ENCODE results near the gene HAT1. TPM values are rescaled to one million over a fixed set of nuclear protein-coding genes. Genes with fewer than 3 reads are reported as not detected.
A peak's percentile ranks its signal among the peaks of the same experiment; 100 is the strongest.
"Not testable (repeated sequence)": the region's sequence is repeated elsewhere in the genome, so short reads cannot be mapped to it uniquely, and the experiment has no call there.

Gene HAT1
- total RNA-seq, 2 experiments from 2014 or later, result 20.3 to 22.6 TPM

DNA sequence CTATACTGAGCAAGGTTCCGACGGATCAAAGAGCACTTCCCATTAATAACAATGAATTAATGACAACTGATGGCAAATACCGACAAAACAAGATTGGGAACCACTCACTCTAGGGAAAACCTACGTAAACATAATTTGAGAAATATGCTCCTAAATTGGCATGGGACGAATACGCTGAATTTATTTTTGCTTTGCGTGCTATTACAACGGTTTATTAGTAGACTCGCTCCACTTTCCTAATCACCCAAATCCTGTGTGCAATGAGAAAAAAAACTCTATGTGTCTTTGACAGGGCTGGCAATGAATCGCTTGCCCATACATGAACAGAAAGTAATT lies 27.7 kb upstream of the HAT1 start:
- H3K4me1 Mint-ChIP-seq (ENCODE audit: low read depth), result peaks cover 40% of the 10 kb centered on the region
- DNase-seq, result no peak
- POLR2A ChIA-PET, result interaction anchor here (0.7 to 1.2 kb wide), 4 partner anchors 11 to 28 kb away, joined by 3 to 14 read pairs (median 4); partner anchors contain the start of gene HAT1

DNA sequence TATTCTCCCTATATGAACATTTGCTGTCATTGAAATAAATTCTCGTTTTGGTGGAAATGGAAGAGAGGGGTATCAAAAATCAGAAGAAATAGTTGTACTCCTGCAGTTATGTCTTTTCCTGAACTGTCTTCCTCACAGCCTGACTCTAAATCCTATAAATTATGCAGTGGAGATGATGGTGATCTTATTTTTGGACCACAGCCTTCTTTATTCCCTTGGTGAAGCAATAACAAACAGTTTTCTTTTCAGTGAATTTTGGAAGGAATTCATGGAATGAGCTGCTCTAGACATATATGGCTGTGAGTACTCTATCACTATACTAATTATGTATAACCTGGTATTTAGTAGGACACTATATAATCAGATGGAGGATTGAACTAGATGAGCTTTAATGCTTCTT lies 26.5 kb upstream of the HAT1 start:
- CTCF ChIA-PET, result no interaction called here
- DNase-seq (no peak), ATAC-seq (ENCODE audit: poor library complexity) (no peak)
- intact Hi-C loops (cut with DNase I, micrococcal nuclease), result loop anchor here (2.0 to 10.0 kb wide), 4 partner anchors 25 to 659 kb away; partner anchors contain the start of genes HAT1 (in 1 of the 2), METAP1D (in 1 of the 2) and PDK1 (in 1 of the 2)
- Histone ChIP-seq H3K27ac (ENCODE audit: low read depth in 1 of 2, low read length in 2 of 2) (no peak overlapping the region), H3K4me3 (ENCODE audit: low read length) (no peak overlapping the region), H3K27me3 (ENCODE audit: control insufficient read depth in 1 of 2, insufficient read depth in 2 of 2, low read length in 2 of 2) (peaks cover 0 to 3% of the 10 kb centered on the region in 2 experiments), H3K36me3 (ENCODE audit: insufficient read depth, low read length) (peaks cover 6% of the 10 kb centered on the region), H3K9me3 (ENCODE audit: control insufficient read depth in 1 of 2, insufficient read depth in 1 of 2, low read length in 2 of 2) (peaks cover 0 to 3% of the 10 kb centered on the region in 2 experiments), H3K4me1 (ENCODE audit: insufficient read depth, low read length) (peaks cover 6% of the 10 kb centered on the region)
- peaks cover 22% of the 10 kb centered on the region for H3K36me3 Mint-ChIP-seq (ENCODE audit: low read depth)
- no peaks in the 10 kb centered on the region for H3K27me3 Mint-ChIP-seq
- POLR2A ChIA-PET, result no interaction called here
- no peaks in the 10 kb centered on the region for H3K9me3 Mint-ChIP-seq
- peaks cover 33% of the 10 kb centered on the region for H3K4me1 Mint-ChIP-seq (ENCODE audit: low read depth)
- H3K27ac Mint-ChIP-seq, result peak overlapping the region; percentile 80
- TF ChIP-seq, protein P1, sequence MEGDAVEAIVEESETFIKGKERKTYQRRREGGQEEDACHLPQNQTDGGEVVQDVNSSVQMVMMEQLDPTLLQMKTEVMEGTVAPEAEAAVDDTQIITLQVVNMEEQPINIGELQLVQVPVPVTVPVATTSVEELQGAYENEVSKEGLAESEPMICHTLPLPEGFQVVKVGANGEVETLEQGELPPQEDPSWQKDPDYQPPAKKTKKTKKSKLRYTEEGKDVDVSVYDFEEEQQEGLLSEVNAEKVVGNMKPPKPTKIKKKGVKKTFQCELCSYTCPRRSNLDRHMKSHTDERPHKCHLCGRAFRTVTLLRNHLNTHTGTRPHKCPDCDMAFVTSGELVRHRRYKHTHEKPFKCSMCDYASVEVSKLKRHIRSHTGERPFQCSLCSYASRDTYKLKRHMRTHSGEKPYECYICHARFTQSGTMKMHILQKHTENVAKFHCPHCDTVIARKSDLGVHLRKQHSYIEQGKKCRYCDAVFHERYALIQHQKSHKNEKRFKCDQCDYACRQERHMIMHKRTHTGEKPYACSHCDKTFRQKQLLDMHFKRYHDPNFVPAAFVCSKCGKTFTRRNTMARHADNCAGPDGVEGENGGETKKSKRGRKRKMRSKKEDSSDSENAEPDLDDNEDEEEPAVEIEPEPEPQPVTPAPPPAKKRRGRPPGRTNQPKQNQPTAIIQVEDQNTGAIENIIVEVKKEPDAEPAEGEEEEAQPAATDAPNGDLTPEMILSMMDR (IDR thresholded peaks at IDR 0.05), result no peak
- H3K4me3 Mint-ChIP-seq, result peak overlapping the region; percentile 65

More for the DNA sequence above, 27.7 kb upstream of the HAT1 start:
- no peak for ATAC-seq (ENCODE audit: poor library complexity)
- Histone ChIP-seq H3K27ac (ENCODE audit: low read depth in 1 of 2, low read length in 2 of 2) (peak overlapping the region; percentile 21 to 33), H3K4me3 (ENCODE audit: low read length) (peak overlapping the region; percentile 93), H3K27me3 (ENCODE audit: control insufficient read depth in 1 of 2, insufficient read depth in 2 of 2, low read length in 2 of 2) (peaks cover 0 to 3% of the 10 kb centered on the region in 2 experiments), H3K9me3 (ENCODE audit: control insufficient read depth in 1 of 2, insufficient read depth in 1 of 2, low read length in 2 of 2) (peaks cover 0 to 3% of the 10 kb centered on the region in 2 experiments), H3K36me3 (ENCODE audit: insufficient read depth, low read length) (peaks cover 6% of the 10 kb centered on the region), H3K4me1 (ENCODE audit: insufficient read depth, low read length) (peaks cover 6% of the 10 kb centered on the region)
- TF ChIP-seq, protein P1 (IDR thresholded peaks at IDR 0.05), result no peak
- Mint-ChIP-seq H3K4me3 (peak overlapping the region; percentile 94), H3K9me3 (no peaks in the 10 kb centered on the region), H3K27me3 (no peaks in the 10 kb centered on the region), H3K36me3 (ENCODE audit: low read depth) (peaks cover 34% of the 10 kb centered on the region), H3K27ac (peak overlapping the region; percentile 80)
- intact Hi-C loops (cut with DNase I, micrococcal nuclease), result loop anchor here (2.0 to 10.0 kb wide), 4 partner anchors 26 to 660 kb away; partner anchors contain the start of genes HAT1 (in 1 of the 2), METAP1D (in 1 of the 2) and PDK1 (in 1 of the 2)
- CTCF ChIA-PET, result interaction anchor here (1.1 to 1.4 kb wide), 2 partner anchors 28 to 661 kb away, joined by 3 read pairs; partner anchors contain the start of gene HAT1

DNA sequence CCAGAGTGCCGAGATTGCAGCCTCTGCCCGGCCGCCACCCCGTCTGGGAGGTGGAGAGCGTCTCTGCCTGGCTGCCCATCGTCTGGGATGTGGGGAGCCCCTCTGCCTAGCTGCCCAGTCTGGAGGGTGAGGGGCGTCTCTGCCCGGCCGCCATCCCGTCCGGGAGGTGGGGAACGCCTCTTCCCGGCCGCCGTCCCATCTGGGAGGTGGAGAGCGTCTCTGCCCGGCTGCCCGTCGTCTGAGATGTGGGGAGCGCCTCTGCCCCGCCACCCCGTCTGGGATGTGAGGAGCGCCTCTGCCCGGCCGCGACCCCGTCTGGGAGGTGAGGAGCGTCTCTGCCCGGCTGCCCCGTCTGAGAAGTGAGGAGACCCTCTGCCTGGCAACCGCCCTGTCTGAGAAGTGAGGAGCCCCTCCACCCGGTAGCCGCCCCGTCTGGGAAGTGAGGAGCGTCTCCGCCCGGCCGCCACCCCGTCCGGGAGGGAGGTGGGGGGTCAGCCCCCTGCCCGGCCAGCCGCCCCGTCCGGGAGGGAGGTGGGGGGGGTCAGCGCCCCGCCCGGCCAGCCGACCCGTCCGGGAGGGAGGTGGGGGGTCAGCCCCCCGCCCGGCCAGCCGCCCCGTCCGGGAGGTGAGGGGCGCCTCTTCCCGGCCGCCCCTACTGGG lies 22.5 kb upstream of the HAT1 start:
- POLR2A ChIA-PET; ATAC-seq (ENCODE audit: poor library complexity); H3K27ac Mint-ChIP-seq; H3K4me1 Mint-ChIP-seq (ENCODE audit: low read depth); H3K27ac ChIP-seq (ENCODE audit: low read depth in 1 of 2, low read length in 2 of 2); H3K9me3 ChIP-seq (ENCODE audit: control insufficient read depth in 1 of 2, insufficient read depth in 1 of 2, low read length in 2 of 2); H3K36me3 ChIP-seq (ENCODE audit: insufficient read depth, low read length); H3K9me3 Mint-ChIP-seq; H3K36me3 Mint-ChIP-seq (ENCODE audit: low read depth); DNase-seq; H3K4me1 ChIP-seq (ENCODE audit: insufficient read depth, low read length); H3K4me3 ChIP-seq (ENCODE audit: low read length); CTCF ChIA-PET; H3K4me3 Mint-ChIP-seq; H3K27me3 ChIP-seq (ENCODE audit: control insufficient read depth in 1 of 2, insufficient read depth in 2 of 2, low read length in 2 of 2): not testable (repeated sequence)
- intact Hi-C loops (cut with DNase I, micrococcal nuclease), result loop anchor here in 1 of 2 experiments (10.0 kb wide), 1 partner anchor 655 kb away; the partner anchor contains the start of gene PDK1
- peaks cover 11% of the 10 kb centered on the region for H3K27me3 Mint-ChIP-seq

Data from CD4-positive, alpha-beta T cell (primary cell).